HFFc6 (cell line): ENCODE data around the gene TSNAXIP1. TPM values are rescaled to one million over a fixed set of nuclear protein-coding genes. Genes with fewer than 3 reads are reported as not detected.

Experiments
- DNase-seq: peaks from one replicate; pipeline ENCODE4 v3.0.0-alpha.2; 2018
- H3K27ac Mint-ChIP-seq: 2 replicates; pipeline ENCODE4 v1.8.0; 2020; ENCODE audit warnings: mild to moderate bottlenecking, mixed read lengths
- H3K27me3 Mint-ChIP-seq: 2 replicates; pipeline ENCODE4 v1.8.0; 2021; ENCODE audit warnings: mild to moderate bottlenecking, moderate library complexity, mixed read lengths; ENCODE audit not compliant: insufficient read depth
- H3K36me3 Mint-ChIP-seq: 2 replicates; pipeline ENCODE4 v1.8.0; 2021; ENCODE audit warnings: low read depth, mixed read lengths
- H3K4me1 Mint-ChIP-seq: 2 replicates; pipeline ENCODE4 v1.8.0; 2020; ENCODE audit warnings: low read depth, mixed read lengths
- H3K4me3 Mint-ChIP-seq: 2 replicates; pipeline ENCODE4 v1.8.0; 2020; ENCODE audit warnings: mild to moderate bottlenecking, moderate library complexity, mixed read lengths
- H3K9me3 Mint-ChIP-seq: 2 replicates; pipeline ENCODE4 v1.8.0; 2020; ENCODE audit warnings: mild to moderate bottlenecking, mixed read lengths
- CTCF ChIP-seq: fragments of 200-600 bp; sonication (generic); IDR thresholded peaks from 2 replicates; pipeline ENCODE4 v1.5.0; 2021; ENCODE audit warnings: antibody characterized with exemption, mild to moderate bottlenecking
- total RNA-seq, 6 experiments: library from RNA; stranded (reverse); fragmentation: NEBNext Ultra II Directional; extraction: Animal tissue kit (Norgen Biotek cat#: 25700); gene quantifications; 2 replicates in 1 of 6; 3 replicates in 5 of 6; pipeline ENCODE4 v1.2.3, GENCODE V29; 2021

The TSNAXIP1 gene
- total RNA-seq, 6 experiments from 2014 or later: 0.23 to 1.3 (median 0.79) TPM

DNA sequence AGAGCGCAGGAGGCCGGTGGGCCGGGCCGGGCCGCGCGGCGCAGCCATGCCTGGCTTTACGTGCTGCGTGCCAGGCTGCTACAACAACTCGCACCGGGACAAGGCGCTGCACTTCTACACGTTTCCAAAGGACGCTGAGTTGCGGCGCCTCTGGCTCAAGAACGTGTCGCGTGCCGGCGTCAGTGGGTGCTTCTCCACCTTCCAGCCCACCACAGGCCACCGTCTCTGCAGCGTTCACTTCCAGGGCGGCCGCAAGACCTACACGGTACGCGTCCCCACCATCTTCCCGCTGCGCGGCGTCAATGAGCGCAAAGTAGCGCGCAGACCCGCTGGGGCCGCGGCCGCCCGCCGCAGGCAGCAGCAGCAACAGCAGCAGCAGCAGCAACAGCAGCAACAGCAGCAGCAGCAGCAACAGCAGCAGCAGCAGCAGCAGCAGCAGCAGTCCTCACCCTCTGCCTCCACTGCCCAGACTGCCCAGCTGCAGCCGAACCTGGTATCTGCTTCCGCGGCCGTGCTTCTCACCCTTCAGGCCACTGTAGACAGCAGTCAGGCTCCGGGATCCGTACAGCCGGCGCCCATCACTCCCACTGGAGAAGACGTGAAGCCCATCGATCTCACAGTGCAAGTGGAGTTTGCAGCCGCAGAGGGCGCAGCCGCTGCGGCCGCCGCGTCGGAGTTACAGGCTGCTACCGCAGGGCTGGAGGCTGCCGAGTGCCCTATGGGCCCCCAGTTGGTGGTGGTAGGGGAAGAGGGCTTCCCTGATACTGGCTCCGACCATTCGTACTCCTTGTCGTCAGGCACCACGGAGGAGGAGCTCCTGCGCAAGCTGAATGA lies 36.0 kb downstream of the TSNAXIP1 start:
- H3K36me3 Mint-ChIP-seq: 0 out of 2 replicates have a peak, but pooled peaks cover 3% of the 10 kb centered on the region
- peak; percentile 55; the same call in 1 of the 2 replicates for TF ChIP-seq CTCF
- DNase-seq: peak; percentile 30
- H3K9me3 Mint-ChIP-seq: no peaks in the 10 kb centered on the region
- peaks cover 46% of the 10 kb centered on the region for H3K4me1 Mint-ChIP-seq
- H3K4me3 Mint-ChIP-seq: peak overlapping the region; percentile 89
- peak overlapping the region; percentile 81 for H3K27ac Mint-ChIP-seq
- H3K27me3 Mint-ChIP-seq: no peaks in the 10 kb centered on the region; the same call in 1 of the 2 replicates

- Mint-ChIP-seq H3K36me3 (0 out of 2 replicates have a peak, but pooled peaks cover 6% of the 10 kb centered on the region), H3K9me3 (no peaks in the 10 kb centered on the region), H3K4me3 (peak overlapping the region; percentile 89), H3K27ac (peak overlapping the region; percentile 81), H3K4me1 (peaks cover 51% of the 10 kb centered on the region), H3K27me3 (no peaks in the 10 kb centered on the region; the same call in 1 of the 2 replicates)
- peak; percentile 21 for DNase-seq
- no peak for TF ChIP-seq CTCF
Observed at GRCh38 chr16:67843343-67843765, 36.7 kb downstream of the TSNAXIP1 start.

DNA sequence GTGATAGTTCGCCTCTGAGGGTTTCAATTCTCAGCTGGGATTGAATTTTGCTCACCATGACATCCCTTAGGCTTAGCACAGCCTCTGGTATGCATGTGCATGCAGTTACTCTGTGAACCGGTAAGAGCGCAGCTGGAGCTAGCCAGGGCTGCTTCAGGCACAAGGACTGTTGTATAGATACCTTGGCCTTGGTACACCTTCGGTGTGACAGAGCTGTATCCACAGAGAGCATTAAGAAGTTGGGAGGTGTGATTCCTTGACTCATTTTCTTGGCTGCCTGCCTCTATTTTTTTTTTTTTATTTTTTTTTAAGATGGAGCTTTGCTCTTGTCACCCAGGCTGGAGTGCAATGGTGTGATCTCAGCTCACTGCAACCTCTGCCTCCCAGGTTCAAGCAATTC lies 37.8 kb downstream of the TSNAXIP1 start:
- peak overlapping the region; percentile 89 for H3K4me3 Mint-ChIP-seq
- no peaks in the 10 kb centered on the region for H3K9me3 Mint-ChIP-seq
- H3K4me1 Mint-ChIP-seq: peaks cover 55% of the 10 kb centered on the region

DNA sequence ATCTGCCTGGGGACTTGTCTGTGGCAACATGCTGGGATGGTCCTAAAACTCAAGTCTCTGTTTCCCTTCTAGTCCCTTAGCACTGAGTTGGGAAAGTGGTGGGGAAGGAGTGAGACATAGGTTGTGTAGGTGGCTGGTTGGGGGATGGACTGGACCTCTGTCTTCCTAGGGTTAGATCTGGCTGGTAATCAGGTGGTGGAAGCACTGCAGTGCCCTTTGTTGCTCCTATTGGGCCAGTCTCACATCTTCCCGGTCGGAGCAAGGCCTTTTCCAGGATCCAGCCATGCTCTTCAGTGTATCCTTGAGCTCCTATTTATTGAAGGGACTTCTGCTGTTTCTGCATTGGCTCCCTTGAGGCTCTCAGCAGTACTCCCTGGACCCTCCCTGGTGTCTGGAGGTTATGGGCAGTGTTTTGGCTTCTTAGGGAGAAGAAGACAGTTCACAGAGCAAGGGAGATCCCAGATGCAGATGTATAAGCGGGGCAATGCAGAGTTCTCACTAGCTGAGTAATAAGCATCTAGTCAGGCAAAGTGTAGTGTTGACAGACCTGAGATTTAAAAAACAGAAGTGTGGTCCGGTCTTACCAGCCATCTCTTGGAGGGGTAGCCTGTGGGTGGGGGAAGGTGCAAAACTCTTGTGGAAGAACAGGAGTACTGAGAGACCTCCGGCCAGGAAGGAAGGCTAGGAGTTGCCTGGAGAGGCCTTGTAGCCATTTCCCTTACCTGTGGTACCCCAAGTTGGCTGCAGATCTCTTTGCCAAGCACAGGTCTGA lies 38.8 kb downstream of the TSNAXIP1 start:
- H3K27me3 Mint-ChIP-seq: peaks cover 3% of the 10 kb centered on the region; the same call in 1 of the 2 replicates
- H3K4me3 Mint-ChIP-seq: peak overlapping the region; percentile 80
- DNase-seq: no peak
- no peak for TF ChIP-seq CTCF
- H3K27ac Mint-ChIP-seq: peak overlapping the region; percentile 81
- H3K4me1 Mint-ChIP-seq: peaks cover 55% of the 10 kb centered on the region
- H3K9me3 Mint-ChIP-seq: no peaks in the 10 kb centered on the region
- H3K36me3 Mint-ChIP-seq: peaks cover 6% of the 10 kb centered on the region; the same call in 1 of the 2 replicates

More for the DNA sequence above, 37.8 kb downstream of the TSNAXIP1 start:
- TF ChIP-seq CTCF: peak; percentile 41; the same call in 1 of the 2 replicates
- peak; percentile 49 for DNase-seq
- peak overlapping the region; percentile 81 for H3K27ac Mint-ChIP-seq
- H3K27me3 Mint-ChIP-seq: no peaks in the 10 kb centered on the region; the same call in 1 of the 2 replicates
- H3K36me3 Mint-ChIP-seq: peaks cover 6% of the 10 kb centered on the region; the same call in 1 of the 2 replicates

- Mint-ChIP-seq H3K4me1 (peaks cover 55% of the 10 kb centered on the region), H3K36me3 (peaks cover 6% of the 10 kb centered on the region; the same call in 1 of the 2 replicates), H3K9me3 (no peaks in the 10 kb centered on the region), H3K27ac (peak overlapping the region; percentile 81), H3K4me3 (peak overlapping the region; percentile 80), H3K27me3 (peaks cover 3% of the 10 kb centered on the region; the same call in 1 of the 2 replicates)
- TF ChIP-seq CTCF: no peak
- no peak for DNase-seq
Observed at GRCh38 chr16:67846063-67846319, 39.3 kb downstream of the TSNAXIP1 start.
